ENCODE results near the gene ITFG2.

GRCh38 chr12:2803635-2804392 is 8.7 kb upstream of the ITFG2 start:
- TF ChIP-seq POLR2AphosphoS5 (IDR thresholded peaks at IDR 0.05; ENCODE audit: borderline replicate concordance, low read depth, low read length), result no peak
- no peak for TF ChIP-seq EZH2 (IDR thresholded peaks at IDR 0.05)

Data from SK-N-MC (cell line).